ENCODE measurements around the gene RBM4.

Gene RBM4

DNA sequence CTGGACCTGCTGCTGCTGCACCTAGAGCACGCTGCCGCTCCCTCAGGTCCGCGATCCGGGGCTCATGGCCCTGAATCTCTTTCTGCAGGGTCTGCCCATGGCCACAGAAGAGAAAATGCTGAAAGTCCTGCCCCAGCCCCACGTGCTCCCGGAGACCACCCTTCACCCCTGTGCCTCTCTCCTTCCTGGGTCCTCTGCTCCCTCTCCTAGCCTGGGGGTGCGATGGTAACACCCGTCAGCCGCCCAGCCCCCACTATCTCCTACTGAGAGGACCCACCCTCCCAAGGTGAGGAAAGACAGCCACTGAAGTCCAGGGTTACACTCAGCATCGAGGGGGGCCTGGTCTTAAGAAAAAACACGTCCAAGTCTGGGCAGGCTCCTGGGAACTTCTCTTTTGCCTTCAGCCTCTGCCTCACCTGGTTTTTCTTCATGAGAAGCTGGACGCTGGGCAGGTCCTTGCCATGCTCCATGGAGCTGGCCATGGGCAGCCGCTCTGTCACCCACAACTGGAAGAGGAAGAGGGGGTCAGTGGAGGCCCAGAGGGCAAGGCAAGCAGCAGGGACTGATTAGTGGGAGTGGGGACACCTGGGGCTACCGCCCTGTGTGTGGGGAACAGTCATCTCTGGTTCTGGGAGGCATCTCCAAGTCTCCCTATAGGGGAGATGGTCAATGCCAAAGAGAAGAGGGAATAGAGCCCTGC is 55.0 kb downstream of the RBM4 start:
- Histone ChIP-seq H3K27ac (ENCODE audit: low read depth, low read length) (no peak overlapping the region), H3K4me3 (ENCODE audit: low read depth, low read length) (no peak overlapping the region), H3K4me1 (ENCODE audit: control insufficient read depth, insufficient read depth, low read length) (no peaks in the 10 kb centered on the region), H3K9ac (ENCODE audit: low read depth, low read length) (no peak overlapping the region), H3K27me3 (ENCODE audit: control insufficient read depth, insufficient read depth, low read length) (no peaks in the 10 kb centered on the region), H3K9me3 (ENCODE audit: control insufficient read depth, insufficient read depth, low read length) (no peaks in the 10 kb centered on the region), H3K36me3 (ENCODE audit: control insufficient read depth, insufficient read depth, low read length) (peaks cover 87% of the 10 kb centered on the region)

DNA sequence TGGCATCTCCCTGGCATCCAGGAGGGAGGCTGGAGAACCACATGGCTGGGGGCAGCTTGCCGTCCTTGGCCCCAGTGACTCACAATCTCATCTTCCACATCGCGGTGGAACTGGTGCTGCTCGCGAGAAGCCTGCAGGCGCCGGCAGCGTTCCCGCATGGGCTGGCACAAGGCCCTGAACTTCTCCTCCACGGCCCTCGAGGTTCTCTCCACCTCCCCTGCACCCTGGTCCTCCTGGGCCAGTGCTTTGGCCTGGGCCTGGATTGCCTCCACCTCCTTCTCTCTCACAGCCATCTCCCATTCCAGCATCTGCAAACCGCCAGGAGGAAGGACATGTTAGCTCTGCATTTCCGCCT is 55.5 kb downstream of the RBM4 start:
- H3K27ac ChIP-seq (ENCODE audit: low read depth, low read length): no peak overlapping the region
- H3K27me3 ChIP-seq (ENCODE audit: control insufficient read depth, insufficient read depth, low read length): no peaks in the 10 kb centered on the region
- H3K4me3 ChIP-seq (ENCODE audit: low read depth, low read length): no peak overlapping the region
- H3K9ac ChIP-seq (ENCODE audit: low read depth, low read length): no peak overlapping the region
- peaks cover 87% of the 10 kb centered on the region for H3K36me3 ChIP-seq (ENCODE audit: control insufficient read depth, insufficient read depth, low read length)
- no peaks in the 10 kb centered on the region for H3K9me3 ChIP-seq (ENCODE audit: control insufficient read depth, insufficient read depth, low read length)
- H3K4me1 ChIP-seq (ENCODE audit: control insufficient read depth, insufficient read depth, low read length): no peaks in the 10 kb centered on the region

DNA sequence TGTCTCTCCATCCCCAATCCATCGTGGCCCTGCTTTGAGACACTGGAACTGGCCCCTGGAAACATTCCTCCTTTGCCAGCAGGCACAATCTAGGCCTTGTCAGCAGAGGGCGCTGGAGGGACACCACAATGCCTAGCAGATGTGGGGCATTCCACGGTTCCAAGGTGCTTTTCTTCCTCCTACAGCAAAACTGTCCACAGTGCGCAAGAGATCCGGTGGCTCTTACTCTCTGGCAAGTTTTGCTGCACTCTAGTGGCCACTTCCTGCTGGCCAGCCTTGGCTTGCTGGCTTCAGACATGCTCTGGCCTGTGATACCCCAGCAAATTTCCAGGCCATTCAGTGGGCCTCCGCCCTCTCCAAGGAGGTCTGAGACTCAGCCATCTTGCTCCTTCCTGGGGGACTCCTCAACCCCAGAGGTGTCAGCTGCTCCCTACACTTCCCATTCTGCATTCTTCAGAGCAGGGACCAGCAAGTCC is 56.3 kb downstream of the RBM4 start:
- no peaks in the 10 kb centered on the region for H3K4me1 ChIP-seq (ENCODE audit: control insufficient read depth, insufficient read depth, low read length)
- H3K9me3 ChIP-seq (ENCODE audit: control insufficient read depth, insufficient read depth, low read length): no peaks in the 10 kb centered on the region
- H3K9ac ChIP-seq (ENCODE audit: low read depth, low read length): no peak overlapping the region
- peaks cover 89% of the 10 kb centered on the region for H3K36me3 ChIP-seq (ENCODE audit: control insufficient read depth, insufficient read depth, low read length)
- H3K4me3 ChIP-seq (ENCODE audit: low read depth, low read length): no peak overlapping the region
- peak overlapping the region; percentile 7 for H3K27ac ChIP-seq (ENCODE audit: low read depth, low read length)
- no peaks in the 10 kb centered on the region for H3K27me3 ChIP-seq (ENCODE audit: control insufficient read depth, insufficient read depth, low read length)

Measured in HUES48 (cell line).